Subcutaneous adipose tissue (tissue), 4 donors: Measurements from ENCODE around the gene TMEM9. TPM values are rescaled to one million over a fixed set of nuclear protein-coding genes. Genes with fewer than 3 reads are reported as not detected.

Experiments used
- CTCF ChIP-seq: fragments of 450-650 bp; IDR thresholded peaks from one replicate; pipeline ENCODE4 v1.5.1; 2016; ENCODE audit warnings: low read depth, mild to moderate bottlenecking, control low read depth, antibody characterized with exemption, moderate library complexity
- total RNA-seq, 4 donors: library from RNA; depleted of rRNA; stranded (reverse); fragments of >200 nt; gene quantifications; one replicate each; pipeline ENCODE4 v1.1.0, GENCODE V29; 2016

TMEM9 gene
- total RNA-seq, 4 donors from 2014 or later, result 17.4 to 38.4 (median 35.2) TPM

- TF ChIP-seq CTCF, result no peak
These were observed 34.8 kb upstream of the TMEM9 start for GRCh38 chr1:201189085-201189484.

GRCh38 chr1:201186192-201186591 is 31.9 kb upstream of the TMEM9 start:
- TF ChIP-seq CTCF, result no peak

- no peak for TF ChIP-seq CTCF
These were observed 31.4 kb upstream of the TMEM9 start for GRCh38 chr1:201185527-201186128.

GRCh38 chr1:201185123-201185453 is 30.8 kb upstream of the TMEM9 start:
- TF ChIP-seq CTCF, result no peak

GRCh38 chr1:201184307-201185122 is 30.2 kb upstream of the TMEM9 start:
- TF ChIP-seq CTCF, result no peak

GRCh38 chr1:201183753-201184152 is 29.5 kb upstream of the TMEM9 start:
- no peak for TF ChIP-seq CTCF

GRCh38 chr1:201183209-201183608 is 28.9 kb upstream of the TMEM9 start:
- TF ChIP-seq CTCF, result no peak
